A204.1 (cell line): ENCODE results near the gene NEK10.

Source experiments
- FAIRE-seq: peaks from 2 replicates; lab custom pipeline; 2012; peaks lifted over from hg19 to GRCh38; lab: Jason Lieb, UNC

Gene NEK10

DNA sequence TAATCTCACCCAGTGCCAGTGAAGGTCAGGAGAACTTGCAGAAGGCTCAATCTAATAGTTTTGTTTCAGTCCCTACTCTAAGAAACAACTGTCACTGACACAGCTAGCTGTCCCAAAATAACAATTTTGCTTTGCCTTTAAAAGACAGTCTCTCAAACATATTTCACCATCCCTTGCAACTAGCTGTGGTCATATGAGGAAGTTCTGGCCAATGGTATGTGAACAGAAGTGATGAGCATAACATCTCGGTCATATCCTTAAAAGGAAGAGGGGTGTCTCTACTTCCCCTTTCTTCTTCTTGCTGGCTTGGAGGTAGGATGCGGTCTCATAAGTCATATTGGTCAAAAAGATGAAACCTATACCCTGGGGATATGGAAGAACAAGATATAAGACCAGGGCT is 198.1 kb downstream of the NEK10 start:
- no peak for FAIRE-seq

DNA sequence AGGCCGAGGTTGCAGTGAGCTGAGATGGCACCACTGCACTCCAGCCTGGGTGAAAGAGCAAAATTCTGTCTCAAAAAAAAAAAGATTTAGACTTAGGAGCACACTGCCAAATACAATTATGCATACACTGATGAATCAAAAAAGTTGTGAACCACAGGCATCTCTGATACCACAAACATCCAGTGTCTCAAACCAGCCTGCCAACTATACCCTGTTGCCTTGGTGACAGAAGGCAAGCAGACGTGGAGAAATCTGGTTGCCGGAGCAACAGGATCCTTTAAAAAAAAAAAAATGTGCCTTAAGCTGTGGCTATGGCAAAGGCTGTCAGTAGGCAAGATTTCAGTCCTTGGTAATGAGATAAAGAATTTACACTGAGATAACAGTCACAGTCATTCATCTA is 202.3 kb downstream of the NEK10 start:
- FAIRE-seq, result no peak

- no peak for FAIRE-seq
These were observed 203.9 kb downstream of the NEK10 start for GRCh38 chr3:27165321-27165721.

- FAIRE-seq, result no peak
These were observed 208.3 kb downstream of the NEK10 start for GRCh38 chr3:27160779-27161287.

GRCh38 chr3:27160146-27160545 is 209.0 kb downstream of the NEK10 start:
- no peak for FAIRE-seq

DNA sequence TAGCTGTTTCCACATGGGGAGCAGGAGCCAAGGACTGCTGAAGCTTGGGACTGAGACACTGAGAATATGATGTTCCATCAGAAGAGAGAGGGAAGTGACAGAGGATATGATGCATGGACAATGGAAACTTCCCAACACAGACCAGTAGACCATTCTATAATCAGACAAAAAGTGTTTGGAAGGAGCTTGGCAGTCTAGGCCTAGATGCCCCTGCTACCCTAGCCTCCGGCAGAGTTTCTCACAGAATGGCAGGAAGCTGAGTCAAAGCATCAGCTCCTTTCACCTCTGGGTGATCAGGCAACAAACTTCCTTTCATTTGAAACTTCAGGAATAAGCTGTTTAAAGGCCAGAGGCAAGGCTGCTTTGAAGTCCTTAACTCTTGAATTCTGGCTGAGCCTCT is 222.0 kb downstream of the NEK10 start:
- FAIRE-seq, result no peak

DNA sequence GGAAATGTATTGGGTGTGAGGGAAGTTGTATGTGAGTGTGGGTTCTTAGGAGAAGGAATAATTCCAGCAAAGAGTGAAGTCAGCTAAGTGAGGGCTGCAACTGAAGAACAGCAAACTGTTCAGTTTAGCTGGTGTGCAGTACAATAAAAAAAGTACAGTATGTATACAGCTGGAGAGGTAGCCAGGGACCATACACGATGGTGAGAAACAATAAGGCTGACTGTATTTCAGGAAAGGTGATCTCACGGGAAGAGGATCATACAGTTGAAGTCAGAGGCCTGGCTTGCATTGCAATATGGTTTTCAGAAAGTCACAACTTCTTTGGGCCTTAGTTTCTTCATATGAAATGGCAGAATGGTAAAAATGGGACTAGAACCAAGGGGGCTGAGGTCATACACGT is 222.4 kb downstream of the NEK10 start:
- FAIRE-seq, result no peak

- no peak for FAIRE-seq
These were observed 223.5 kb downstream of the NEK10 start for GRCh38 chr3:27145719-27146118.

DNA sequence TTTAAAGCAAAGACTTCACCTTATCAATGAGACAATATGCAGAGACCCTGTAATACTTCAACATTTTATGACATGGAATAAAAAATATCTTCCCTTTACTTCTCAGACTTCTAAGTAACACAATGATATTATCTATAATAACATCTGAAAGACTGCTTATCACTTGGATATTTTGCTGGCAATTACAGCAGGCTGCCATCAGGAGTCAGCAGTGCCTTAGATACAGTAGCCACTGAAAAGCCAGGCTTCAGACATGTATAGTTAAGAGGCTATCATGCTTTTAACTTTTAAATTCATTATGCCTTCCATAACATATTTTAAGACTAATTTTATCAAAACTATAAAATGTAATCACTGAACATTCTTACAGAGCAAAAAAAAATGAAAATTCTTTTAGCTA is 227.5 kb downstream of the NEK10 start:
- FAIRE-seq, result no peak

DNA sequence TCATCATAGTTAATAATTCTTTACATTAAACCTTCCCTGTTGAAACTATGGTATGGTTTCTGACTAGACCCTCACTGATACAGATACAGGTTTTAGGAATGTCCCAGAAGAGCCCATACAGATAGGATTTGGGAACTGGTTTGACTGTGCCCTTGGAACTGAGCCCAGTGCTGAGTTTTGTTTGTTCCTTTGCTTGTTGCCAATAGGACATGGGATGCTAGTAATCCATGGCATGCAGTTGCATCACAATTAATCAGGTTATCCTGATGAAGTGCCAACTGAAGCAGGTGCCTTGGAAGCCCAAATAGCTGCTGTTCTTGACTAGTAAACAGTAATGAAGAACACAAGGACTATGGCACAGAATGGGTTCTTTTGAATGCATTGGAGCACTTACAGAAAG is 230.6 kb downstream of the NEK10 start:
- no peak for FAIRE-seq

- no peak for FAIRE-seq
These were observed 231.2 kb downstream of the NEK10 start for GRCh38 chr3:27138005-27138404.

DNA sequence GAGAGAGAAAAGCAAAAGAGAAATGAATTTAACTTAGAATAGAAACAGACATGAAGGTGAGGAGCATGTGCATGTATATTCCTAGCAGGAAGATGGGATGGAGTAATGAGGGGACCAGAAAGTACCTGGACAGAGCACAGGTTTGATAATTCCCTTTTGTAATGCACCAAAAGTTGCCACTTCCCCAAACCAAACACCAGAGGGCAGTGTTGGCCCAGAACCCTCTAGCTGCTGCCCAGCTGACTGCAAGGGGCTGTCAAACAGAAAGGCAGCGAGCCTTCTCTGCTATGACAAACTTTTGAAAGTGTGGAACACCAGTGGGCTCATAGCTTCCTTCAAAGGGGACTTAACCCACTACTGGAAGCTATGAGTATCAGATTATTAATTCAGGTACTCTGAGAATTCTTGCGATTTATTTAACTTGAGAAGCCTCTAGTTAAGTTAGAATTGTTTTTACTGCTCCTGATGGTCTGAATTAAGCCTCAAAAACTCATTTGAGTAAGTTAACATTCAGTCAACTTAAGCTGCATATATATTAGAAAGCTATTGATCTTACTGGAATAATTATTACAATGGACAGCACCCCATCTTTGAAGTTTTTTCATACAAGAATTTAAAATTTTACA is 234.9 kb downstream of the NEK10 start:
- FAIRE-seq, result peak; percentile 43

GRCh38 chr3:27133060-27133459 is 236.1 kb downstream of the NEK10 start:
- FAIRE-seq, result no peak

- no peak for FAIRE-seq
These were observed 238.4 kb downstream of the NEK10 start for GRCh38 chr3:27130796-27131195.

- FAIRE-seq, result no peak
These were observed 241.3 kb downstream of the NEK10 start for GRCh38 chr3:27127879-27128278.

DNA sequence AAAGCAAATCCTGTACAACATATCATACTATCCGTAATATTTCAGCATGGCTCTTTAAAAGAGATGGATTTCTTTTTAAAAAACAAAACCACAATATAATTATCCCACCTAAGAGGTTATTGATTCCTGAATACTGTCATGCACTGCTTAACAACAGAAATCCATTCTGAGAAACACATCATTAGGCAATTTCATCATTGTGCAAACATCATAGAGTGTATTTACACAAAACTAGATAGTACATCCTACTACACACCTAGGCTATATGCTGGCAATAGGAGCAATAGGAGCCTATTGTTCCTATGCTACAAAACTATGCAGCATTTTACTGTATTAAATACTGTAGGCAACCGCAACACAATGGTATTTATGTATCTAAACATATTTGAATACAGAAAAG is 242.0 kb downstream of the NEK10 start:
- no peak for FAIRE-seq

DNA sequence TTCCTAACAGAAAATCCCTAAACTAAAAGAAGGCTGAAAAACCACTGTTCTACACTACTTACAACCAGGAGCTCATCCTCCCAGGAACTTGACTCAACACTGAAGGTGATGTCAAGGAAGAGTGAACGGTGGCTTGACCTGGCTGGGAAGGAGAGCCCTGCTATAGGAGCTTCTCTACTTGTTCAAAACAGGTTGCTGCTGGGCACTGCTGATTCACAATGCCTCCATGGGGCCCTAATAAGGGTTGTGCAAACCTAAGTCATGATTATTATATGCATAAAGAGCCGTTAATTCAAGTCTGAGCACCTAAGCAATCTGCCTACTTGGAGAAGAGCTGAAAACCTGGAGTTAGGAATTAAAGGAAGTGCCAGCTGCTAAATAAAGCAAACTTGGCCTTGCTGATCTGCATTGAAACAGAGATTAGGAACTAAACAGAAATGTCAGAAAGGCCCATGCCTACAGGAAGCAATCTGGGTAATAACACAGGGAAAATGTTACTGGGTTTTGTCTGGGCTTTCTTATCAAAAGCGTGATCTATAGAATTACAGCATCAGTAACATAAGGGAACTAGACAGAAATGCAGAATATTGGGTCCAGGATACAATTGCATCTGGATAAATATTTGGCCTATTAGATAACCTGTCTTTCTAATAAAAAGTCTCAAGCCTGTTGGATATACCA is 243.2 kb downstream of the NEK10 start:
- FAIRE-seq, result no peak

DNA sequence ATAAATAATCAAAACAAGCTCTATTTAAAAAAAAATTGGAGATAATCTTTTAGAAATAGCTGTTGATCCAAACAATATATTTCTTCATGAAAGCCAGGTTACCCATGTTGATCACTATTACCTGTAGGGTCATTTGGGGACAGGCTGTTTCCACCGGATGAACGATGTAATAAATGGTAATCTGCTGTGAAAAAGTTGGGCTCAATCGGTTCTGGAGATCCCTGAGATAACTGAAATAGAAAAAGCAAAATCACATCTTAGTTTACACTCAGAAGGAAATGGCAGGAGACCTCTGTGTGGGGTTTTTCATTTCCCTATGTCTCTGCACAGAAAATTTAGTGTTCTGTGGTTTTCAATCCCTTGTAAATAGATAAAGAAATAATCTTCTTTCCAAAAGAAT is 249.5 kb downstream of the NEK10 start:
- FAIRE-seq, result no peak

GRCh38 chr3:27115352-27115751 is 253.8 kb downstream of the NEK10 start:
- FAIRE-seq, result no peak

DNA sequence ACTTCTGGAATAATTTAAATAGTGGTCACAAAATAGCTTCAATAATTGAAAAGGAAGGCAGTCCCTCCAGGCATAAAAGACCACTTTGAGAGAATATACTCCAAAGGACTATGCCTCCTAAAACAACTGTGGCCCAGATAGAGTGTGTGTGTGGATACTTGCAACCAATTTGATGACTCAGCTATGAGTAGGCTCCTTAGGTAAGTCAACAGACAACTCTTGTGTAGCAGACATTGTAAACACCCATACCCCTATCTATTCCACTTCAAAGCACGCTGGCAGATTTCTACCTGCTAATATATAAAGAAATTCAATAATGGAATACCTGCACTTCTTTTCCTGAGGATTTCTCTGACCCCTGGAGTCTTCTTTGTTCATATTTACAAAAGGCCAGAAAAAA is 254.5 kb downstream of the NEK10 start:
- FAIRE-seq, result no peak

- FAIRE-seq, result no peak
These were observed 255.1 kb downstream of the NEK10 start for GRCh38 chr3:27114129-27114528.

GRCh38 chr3:27110020-27110419 is 259.2 kb downstream of the NEK10 start:
- no peak for FAIRE-seq

DNA sequence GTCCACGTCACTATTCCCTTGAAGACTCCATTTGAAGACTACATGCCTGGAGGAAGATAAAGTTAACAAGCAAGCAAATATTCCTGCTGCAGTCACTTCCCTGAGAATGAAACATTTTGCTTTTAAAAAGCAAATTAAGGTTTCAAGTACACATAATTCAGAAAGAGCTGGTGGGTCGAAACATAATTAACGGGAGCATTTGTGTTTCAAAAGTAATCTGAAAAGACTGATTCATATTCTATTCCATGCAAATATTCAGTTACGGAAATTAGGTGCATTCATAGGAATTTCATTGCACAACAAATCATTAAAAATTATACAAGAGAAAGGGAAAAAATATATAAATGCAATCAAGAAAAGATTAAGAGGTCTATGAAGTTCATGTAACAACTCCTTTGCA is 260.9 kb downstream of the NEK10 start:
- no peak for FAIRE-seq

DNA sequence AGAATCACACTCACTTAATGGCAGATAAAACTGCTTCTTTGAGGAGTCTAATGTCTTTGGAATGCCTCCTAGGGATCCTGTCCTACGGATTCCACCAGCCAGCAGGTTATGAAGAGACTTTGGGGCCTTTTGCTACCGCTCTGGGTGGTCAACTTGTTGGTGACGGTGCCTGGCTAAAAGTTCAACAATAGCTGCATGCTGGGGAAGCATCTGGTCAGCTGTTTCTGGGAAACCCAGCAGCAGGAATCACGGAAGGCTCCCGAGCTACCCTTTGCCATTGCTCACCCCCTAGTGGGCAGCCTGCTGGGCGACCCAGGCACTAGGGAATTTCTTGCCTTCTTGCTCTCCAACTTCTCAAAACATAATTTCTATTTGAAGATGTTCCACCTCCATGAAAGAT is 263.3 kb downstream of the NEK10 start:
- no peak for FAIRE-seq
